T47D (cell line): ENCODE data around the gene SF3B1.
A peak's percentile ranks its signal among the peaks of the same experiment; 100 is the strongest.
"Not testable (repeated sequence)": the region's sequence is repeated elsewhere in the genome, so short reads cannot be mapped to it uniquely, and the experiment has no call there.

Experiments used
- DNase-seq, 2 experiments: peaks; one replicate each; pipeline versions ENCODE4 v3.0.0 to v3.0.0-alpha.2; 2011 to 2012; ENCODE audit warnings: low read depth in 1 of 2, low spot score in 1 of 2
- JUND ChIP-seq: IDR thresholded peaks from 2 replicates; pipeline ENCODE4 v1.6.1; 2012; ENCODE audit warnings: low read depth
- in situ Hi-C: cut with HindIII; loops from 2 replicates; pipeline ENCODE4 v1.10.0; 2016; ENCODE audit warnings: low sequenced_read_pairs, low pct_unique_long_range_greater_than_20kb

Gene SF3B1

GRCh38 chr2:197369228-197369932 is 65.4 kb downstream of the SF3B1 start:
- in situ Hi-C loops = no loop called here
- no peak for DNase-seq
- no peak for TF ChIP-seq JUND

- TF ChIP-seq JUND = no peak
- in situ Hi-C loops = no loop called here
- no peak for DNase-seq
These were observed 66.4 kb downstream of the SF3B1 start for GRCh38 chr2:197368412-197368811.

- DNase-seq = no peak
- TF ChIP-seq JUND = no peak
- in situ Hi-C loops = no loop called here
These were observed 70.8 kb downstream of the SF3B1 start for GRCh38 chr2:197363998-197364397.

- no peak for DNase-seq
- TF ChIP-seq JUND = no peak
- in situ Hi-C loops = no loop called here
These were observed 74.1 kb downstream of the SF3B1 start for GRCh38 chr2:197360744-197361156.

GRCh38 chr2:197359859-197360258 is 75.0 kb downstream of the SF3B1 start:
- in situ Hi-C loops = no loop called here
- no peak for DNase-seq
- no peak for TF ChIP-seq JUND

- TF ChIP-seq JUND = no peak
- in situ Hi-C loops = no loop called here
- no peak for DNase-seq
These were observed 75.9 kb downstream of the SF3B1 start for GRCh38 chr2:197358931-197359330.

GRCh38 chr2:197357986-197358385 is 76.8 kb downstream of the SF3B1 start:
- no peak for TF ChIP-seq JUND
- in situ Hi-C loops = no loop called here
- no peak for DNase-seq

GRCh38 chr2:197356136-197356535 is 78.7 kb downstream of the SF3B1 start:
- in situ Hi-C loops = no loop called here
- TF ChIP-seq JUND = no peak
- peak; percentile 12 to 19 for DNase-seq

GRCh38 chr2:197354169-197354558 is 80.7 kb downstream of the SF3B1 start:
- no peak for TF ChIP-seq JUND
- DNase-seq = no peak
- in situ Hi-C loops = no loop called here

- in situ Hi-C loops = no loop called here
- TF ChIP-seq JUND = no peak
- DNase-seq = no peak
These were observed 81.2 kb downstream of the SF3B1 start for GRCh38 chr2:197353393-197354168.

- TF ChIP-seq JUND = no peak
- no peak for DNase-seq
- in situ Hi-C loops = no loop called here
These were observed 85.1 kb downstream of the SF3B1 start for GRCh38 chr2:197349699-197350098.

- no peak for DNase-seq
- in situ Hi-C loops = no loop called here
- no peak for TF ChIP-seq JUND
These were observed 86.0 kb downstream of the SF3B1 start for GRCh38 chr2:197348721-197349360.

GRCh38 chr2:197345846-197346370 is 88.9 kb downstream of the SF3B1 start:
- TF ChIP-seq JUND = no peak
- DNase-seq = no peak
- in situ Hi-C loops = no loop called here

- DNase-seq, in situ Hi-C loops: not testable (repeated sequence)
These were observed 90.9 kb downstream of the SF3B1 start for GRCh38 chr2:197343968-197344367.
